Stimulated activated naive CD4-positive, alpha-beta T cell treated with Interleukin-2 at 50 U/mL for 16 hours (primary cell): ENCODE measurements around the gene OR13C8.

ENCODE experiments used
- DNase-seq: peaks from one replicate; lab custom pipeline; 2025; lab: John Stamatoyannopoulos, UW

Gene OR13C8

GRCh38 chr9:104611213-104611612, 42.2 kb downstream of the OR13C8 start:
- DNase-seq, result no peak

GRCh38 chr9:104617418-104617817, 48.5 kb downstream of the OR13C8 start:
- no peak for DNase-seq

GRCh38 chr9:104618104-104618503, 49.1 kb downstream of the OR13C8 start, which contains the start of gene OR13C9:
Gene OR13C9, minus strand, starts transcription at chr9:104618204. Its CDS starts 0 bp downstream, at chr9:104618204.
- no peak for DNase-seq
